Panc1 (cell line): Measurements from ENCODE around the gene FANCC. TPM values are rescaled to one million over a fixed set of nuclear protein-coding genes. Genes with fewer than 3 reads are reported as not detected.

Experiments used
- ATAC-seq: fragments of 200-7000 bp; cut with Tn5 transposase; 2 replicates; pipeline ENCODE4 v1.9.1; 2020; ENCODE audit warnings: mild to moderate bottlenecking, moderate library complexity
- BruUV-seq: library from RNA; stranded (reverse); fragments of 400-500 nt; replicated peaks from 2 replicates; lab custom pipeline; 2021; lab: Mats Ljungman, UMichigan
- CTCF ChIA-PET: fragments of 300-600 bp; sonication (Branson Sonifier 250); formaldehyde crosslinking; loops from one replicate; lab custom pipeline; 2022; ENCODE audit warnings: antibody characterized with exemption; lab: Charles Lee
- POLR2A ChIA-PET: fragments of 300-600 bp; sonication (Branson Sonifier 250); formaldehyde crosslinking; loops from one replicate; lab custom pipeline; 2022; ENCODE audit warnings: antibody characterized with exemption; lab: Charles Lee
- DNase-seq: peaks from one replicate; pipeline ENCODE4 v3.0.0-alpha.2; 2010; ENCODE audit warnings: low read depth, low spot score
- H3K27ac ChIP-seq: 2 replicates; pipeline ENCODE4 v1.5.1; 2011; ENCODE audit warnings: mild to moderate bottlenecking, low read length, inconsistent platforms
- H3K27me3 ChIP-seq: fragments of 200-500 bp; sonication (Bioruptor generic); 2 replicates; pipeline ENCODE4 v1.6.0; 2014; ENCODE audit warnings: low read length, inconsistent platforms; ENCODE audit not compliant: control insufficient read depth, insufficient read depth
- H3K36me3 ChIP-seq: fragments of 200-500 bp; sonication (Bioruptor generic); 2 replicates; pipeline ENCODE4 v1.5.1; 2014; ENCODE audit warnings: inconsistent platforms, mild to moderate bottlenecking, low read length, moderate library complexity; ENCODE audit not compliant: control insufficient read depth, insufficient read depth
- H3K4me1 ChIP-seq: 2 replicates; pipeline ENCODE4 v1.5.1; 2011; ENCODE audit warnings: inconsistent platforms, mild to moderate bottlenecking, low read length, moderate library complexity; ENCODE audit not compliant: control insufficient read depth, insufficient read depth
- H3K4me3 ChIP-seq, 2 experiments: 2 replicates each; pipeline ENCODE4 v1.5.1; 2011 to 2012; ENCODE audit warnings: low read depth in 2 of 2, low read length in 2 of 2, mild to moderate bottlenecking in 2 of 2, inconsistent platforms in 1 of 2, moderate library complexity in 1 of 2
- H3K9me3 ChIP-seq: fragments of 200-500 bp; sonication (Bioruptor generic); 2 replicates; pipeline ENCODE4 v1.5.1; 2014; ENCODE audit warnings: low read depth, mild to moderate bottlenecking, inconsistent platforms, low read length, moderate library complexity; ENCODE audit not compliant: control insufficient read depth, insufficient read depth
- POLR2AphosphoS5 ChIP-seq: IDR thresholded peaks from 2 replicates; pipeline ENCODE4 v1.6.1; 2012; ENCODE audit warnings: mild to moderate bottlenecking, low read depth, low read length, moderate library complexity
- REST ChIP-seq, 2 experiments: IDR thresholded peaks; 2 replicates each; pipeline ENCODE4 v1.6.1; 2011 to 2012; ENCODE audit warnings: low read depth in 2 of 2, control low read depth in 1 of 2, low read length in 1 of 2, mild to moderate bottlenecking in 1 of 2, moderate library complexity in 1 of 2; ENCODE audit not compliant: insufficient read depth in 1 of 2
- SIN3A ChIP-seq: IDR thresholded peaks from 2 replicates; pipeline ENCODE4 v1.6.1; 2012; ENCODE audit warnings: low read depth, mild to moderate bottlenecking, low read length, moderate library complexity, borderline replicate concordance; ENCODE audit not compliant: insufficient read depth
- TCF7L2 ChIP-seq: IDR thresholded peaks from 2 replicates; pipeline ENCODE4 v1.6.1; 2011; ENCODE audit warnings: mild to moderate bottlenecking, low read depth, low read length, inconsistent platforms
- in situ Hi-C: cut with HindIII; loops from 2 replicates; pipeline ENCODE4 v1.10.0; 2016; ENCODE audit warnings: low sequenced_read_pairs, low pct_unique_long_range_greater_than_20kb
- intact Hi-C: fragments of 100-400 bp; cut with micrococcal nuclease; formaldehyde crosslinking; loops from one replicate; pipeline ENCODE4 v1.10.0; 2022; ENCODE audit not compliant: unreplicated experiment
- total RNA-seq: library from RNA; stranded (reverse); gene quantifications from one replicate; pipeline ENCODE4 v1.2.1, GENCODE V29; 2021; ENCODE audit not compliant: unreplicated experiment
- TF ChIP-seq, protein P1 (sequence below): fragments of 450-650 bp; IDR thresholded peaks from 2 replicates; pipeline ENCODE4 v1.5.1; 2017; ENCODE audit warnings: mild to moderate bottlenecking

The FANCC gene
- total RNA-seq, 1 experiment from 2014 or later = 17.8 TPM

DNA sequence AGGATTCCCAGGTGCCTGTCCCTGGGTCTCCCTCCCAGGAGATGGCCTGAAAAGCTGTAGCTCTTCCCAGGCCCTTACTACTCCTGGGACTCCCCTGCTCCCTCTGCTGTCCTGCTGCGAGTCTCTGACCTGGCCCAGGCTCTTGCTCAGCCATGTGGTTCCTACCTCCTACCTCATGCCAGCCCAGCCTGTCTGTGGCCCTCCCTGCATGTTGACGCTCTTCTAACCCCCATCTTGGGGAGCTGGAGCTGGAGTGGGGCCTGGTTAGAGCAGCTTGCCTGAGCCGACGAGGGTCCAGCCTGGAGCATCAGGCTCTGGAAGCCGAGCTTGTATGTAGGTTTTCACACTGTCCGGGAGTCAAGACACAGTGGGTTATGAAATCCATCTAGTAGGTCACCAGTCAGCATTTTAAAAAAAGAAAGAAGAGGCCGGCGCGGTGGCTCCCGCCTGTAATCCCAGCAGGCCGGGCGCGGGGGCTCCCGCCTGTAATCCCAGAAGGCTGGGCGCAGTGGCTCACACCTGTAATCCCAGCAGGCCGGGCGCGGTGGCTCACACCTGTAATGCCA is 244.4 kb downstream of the FANCC start:
- POLR2A ChIA-PET = no interaction called here
- intact Hi-C loops = no loop called here
- H3K27me3 ChIP-seq = no peaks in the 10 kb centered on the region
- ATAC-seq (peak; percentile 74), DNase-seq (no peak)
- no peak overlapping the region for H3K4me3 ChIP-seq
- in situ Hi-C loops = no loop called here
- BruUV-seq = no TSS peak
- H3K9me3 ChIP-seq = no peaks in the 10 kb centered on the region
- CTCF ChIA-PET = no interaction called here
- peaks cover 13% of the 10 kb centered on the region; the same call in 1 of the 2 replicates for H3K4me1 ChIP-seq
- peaks cover 5% of the 10 kb centered on the region for H3K36me3 ChIP-seq
- TF ChIP-seq, protein P1, sequence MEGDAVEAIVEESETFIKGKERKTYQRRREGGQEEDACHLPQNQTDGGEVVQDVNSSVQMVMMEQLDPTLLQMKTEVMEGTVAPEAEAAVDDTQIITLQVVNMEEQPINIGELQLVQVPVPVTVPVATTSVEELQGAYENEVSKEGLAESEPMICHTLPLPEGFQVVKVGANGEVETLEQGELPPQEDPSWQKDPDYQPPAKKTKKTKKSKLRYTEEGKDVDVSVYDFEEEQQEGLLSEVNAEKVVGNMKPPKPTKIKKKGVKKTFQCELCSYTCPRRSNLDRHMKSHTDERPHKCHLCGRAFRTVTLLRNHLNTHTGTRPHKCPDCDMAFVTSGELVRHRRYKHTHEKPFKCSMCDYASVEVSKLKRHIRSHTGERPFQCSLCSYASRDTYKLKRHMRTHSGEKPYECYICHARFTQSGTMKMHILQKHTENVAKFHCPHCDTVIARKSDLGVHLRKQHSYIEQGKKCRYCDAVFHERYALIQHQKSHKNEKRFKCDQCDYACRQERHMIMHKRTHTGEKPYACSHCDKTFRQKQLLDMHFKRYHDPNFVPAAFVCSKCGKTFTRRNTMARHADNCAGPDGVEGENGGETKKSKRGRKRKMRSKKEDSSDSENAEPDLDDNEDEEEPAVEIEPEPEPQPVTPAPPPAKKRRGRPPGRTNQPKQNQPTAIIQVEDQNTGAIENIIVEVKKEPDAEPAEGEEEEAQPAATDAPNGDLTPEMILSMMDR = no peak; the same call in 1 of the 2 replicates
- no peak overlapping the region for H3K27ac ChIP-seq

DNA sequence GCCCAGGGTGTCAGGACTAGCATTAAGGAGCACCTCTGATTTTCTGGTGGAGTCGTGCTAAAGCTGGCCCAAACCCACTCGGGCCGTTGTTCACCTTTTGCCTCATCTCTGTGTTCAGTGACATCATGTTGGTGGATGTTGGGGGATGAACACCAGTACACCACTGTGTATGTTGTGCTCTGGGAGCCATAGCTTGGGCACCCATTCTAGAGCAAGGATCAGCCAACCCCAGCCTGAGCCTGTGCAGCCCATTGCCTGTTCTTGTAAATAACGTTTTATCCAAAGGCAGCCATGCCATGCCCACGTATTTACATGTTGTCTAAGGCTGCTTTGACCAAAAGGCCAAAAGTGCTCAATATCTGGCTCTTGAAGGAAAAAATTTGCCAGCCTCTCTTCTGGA is 245.6 kb downstream of the FANCC start:
- Histone ChIP-seq H3K27ac (no peak overlapping the region), H3K4me3 (no peak overlapping the region), H3K9me3 (no peaks in the 10 kb centered on the region), H3K4me1 (peaks cover 13% of the 10 kb centered on the region; the same call in 1 of the 2 replicates), H3K36me3 (peaks cover 5% of the 10 kb centered on the region), H3K27me3 (no peaks in the 10 kb centered on the region)
- DNase-seq (no peak), ATAC-seq (no peak)
- no TSS peak for BruUV-seq
- ChIA-PET POLR2A (no interaction called here), CTCF (no interaction called here)
- intact Hi-C loops (no loop called here), in situ Hi-C loops (no loop called here)
- TF ChIP-seq TCF7L2 (no peak), POLR2AphosphoS5 (no peak), SIN3A (no peak), REST (IDR thresholded peaks at IDR 0.05; ENCODE audit: insufficient read depth in 1 of 2, low read depth in 2 of 2, low read length in 1 of 2) (no peak)
- TF ChIP-seq, protein P1 = no peak
